GM13977 (cell line): ENCODE measurements around the gene HOXB3.
A peak's percentile ranks its signal among the peaks of the same experiment; 100 is the strongest.

Experiments used
- DNase-seq: peaks from one replicate; pipeline ENCODE4 v3.0.0; 2012; ENCODE audit warnings: low spot score
- in situ Hi-C: fragments of 300-500 bp; cut with MboI; formaldehyde crosslinking; loops from one replicate; pipeline ENCODE4 v1.12.0; 2022; ENCODE audit warnings: low sequenced_read_pairs, low pct_unique_long_range_greater_than_20kb, mixed read lengths, inconsistent platforms; ENCODE audit not compliant: unreplicated experiment
- TF ChIP-seq, protein P1 (sequence below): IDR thresholded peaks from 2 replicates; pipeline ENCODE4 v1.5.1; 2012; ENCODE audit warnings: mild to moderate bottlenecking, control low read depth; ENCODE audit not compliant: insufficient read depth; ENCODE audit errors: extremely low read depth, missing control alignments

HOXB3 gene

DNA sequence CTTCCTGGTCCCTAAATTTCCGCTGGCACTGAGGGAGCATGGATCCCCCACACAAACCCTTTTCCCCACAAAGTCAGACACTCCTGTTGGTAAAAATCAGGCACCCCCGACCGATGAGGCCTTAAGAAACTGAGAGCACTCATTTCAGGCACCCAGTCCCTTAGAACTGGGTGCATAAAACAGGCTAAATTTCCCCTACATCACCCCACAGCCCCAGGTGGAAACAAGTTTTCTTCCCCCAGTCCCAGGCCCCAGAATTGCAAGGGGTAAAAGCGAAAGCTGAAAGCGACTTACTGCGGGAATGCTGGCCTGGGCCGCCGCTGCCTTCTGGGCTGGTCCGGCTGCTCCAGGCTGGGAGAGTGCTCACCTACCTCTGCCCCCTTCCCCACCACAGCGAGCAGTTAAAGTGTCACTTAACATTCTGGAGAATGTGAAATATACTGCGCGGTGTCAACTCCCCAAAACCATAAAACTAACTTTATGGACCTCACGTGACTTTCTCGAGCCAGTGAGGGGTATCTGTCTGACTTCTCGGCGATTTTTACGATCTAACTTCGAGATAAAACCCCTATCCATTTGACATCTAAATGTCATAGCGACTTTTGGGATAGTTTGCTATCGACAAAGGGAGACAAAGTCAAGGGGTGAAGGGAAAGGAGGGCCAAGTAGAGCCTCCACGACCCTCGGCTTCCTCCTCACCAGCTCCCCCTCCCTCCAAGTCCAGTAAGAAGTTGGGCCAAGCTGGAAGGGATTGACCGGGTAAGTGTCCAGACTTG is at the start of gene HOXB3:
Gene HOXB3 (minus strand): TSS at position 411 of the 776 bp plus-strand sequence. CDS start 37,767 bp downstream, outside the sequence.
- in situ Hi-C loops = no loop called here
- DNase-seq = no peak
- TF ChIP-seq, protein P1, sequence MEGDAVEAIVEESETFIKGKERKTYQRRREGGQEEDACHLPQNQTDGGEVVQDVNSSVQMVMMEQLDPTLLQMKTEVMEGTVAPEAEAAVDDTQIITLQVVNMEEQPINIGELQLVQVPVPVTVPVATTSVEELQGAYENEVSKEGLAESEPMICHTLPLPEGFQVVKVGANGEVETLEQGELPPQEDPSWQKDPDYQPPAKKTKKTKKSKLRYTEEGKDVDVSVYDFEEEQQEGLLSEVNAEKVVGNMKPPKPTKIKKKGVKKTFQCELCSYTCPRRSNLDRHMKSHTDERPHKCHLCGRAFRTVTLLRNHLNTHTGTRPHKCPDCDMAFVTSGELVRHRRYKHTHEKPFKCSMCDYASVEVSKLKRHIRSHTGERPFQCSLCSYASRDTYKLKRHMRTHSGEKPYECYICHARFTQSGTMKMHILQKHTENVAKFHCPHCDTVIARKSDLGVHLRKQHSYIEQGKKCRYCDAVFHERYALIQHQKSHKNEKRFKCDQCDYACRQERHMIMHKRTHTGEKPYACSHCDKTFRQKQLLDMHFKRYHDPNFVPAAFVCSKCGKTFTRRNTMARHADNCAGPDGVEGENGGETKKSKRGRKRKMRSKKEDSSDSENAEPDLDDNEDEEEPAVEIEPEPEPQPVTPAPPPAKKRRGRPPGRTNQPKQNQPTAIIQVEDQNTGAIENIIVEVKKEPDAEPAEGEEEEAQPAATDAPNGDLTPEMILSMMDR = no peak

DNA sequence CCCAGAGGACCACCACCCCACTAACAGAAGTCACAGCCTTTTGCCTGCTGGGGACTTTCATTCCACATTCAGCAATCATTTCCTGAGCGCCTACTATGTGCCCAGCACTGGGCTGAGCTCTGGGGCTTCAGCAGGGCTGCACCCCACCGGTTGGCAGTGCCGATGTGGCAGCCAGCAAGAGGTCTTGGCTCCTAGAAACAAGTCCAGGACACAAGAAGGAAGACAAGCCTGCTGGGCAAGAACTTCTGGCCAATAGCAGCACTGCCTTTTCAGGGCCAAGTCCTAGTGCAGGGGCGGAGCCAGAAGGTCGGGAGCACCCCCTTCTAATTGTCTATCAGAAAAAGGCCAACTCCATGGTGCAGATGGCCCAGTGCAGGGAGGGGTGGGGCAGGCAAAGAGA is 49.1 kb upstream of the HOXB3 start:
- TF ChIP-seq, protein P1 = no peak
- no peak for DNase-seq
- in situ Hi-C loops = no loop called here

DNA sequence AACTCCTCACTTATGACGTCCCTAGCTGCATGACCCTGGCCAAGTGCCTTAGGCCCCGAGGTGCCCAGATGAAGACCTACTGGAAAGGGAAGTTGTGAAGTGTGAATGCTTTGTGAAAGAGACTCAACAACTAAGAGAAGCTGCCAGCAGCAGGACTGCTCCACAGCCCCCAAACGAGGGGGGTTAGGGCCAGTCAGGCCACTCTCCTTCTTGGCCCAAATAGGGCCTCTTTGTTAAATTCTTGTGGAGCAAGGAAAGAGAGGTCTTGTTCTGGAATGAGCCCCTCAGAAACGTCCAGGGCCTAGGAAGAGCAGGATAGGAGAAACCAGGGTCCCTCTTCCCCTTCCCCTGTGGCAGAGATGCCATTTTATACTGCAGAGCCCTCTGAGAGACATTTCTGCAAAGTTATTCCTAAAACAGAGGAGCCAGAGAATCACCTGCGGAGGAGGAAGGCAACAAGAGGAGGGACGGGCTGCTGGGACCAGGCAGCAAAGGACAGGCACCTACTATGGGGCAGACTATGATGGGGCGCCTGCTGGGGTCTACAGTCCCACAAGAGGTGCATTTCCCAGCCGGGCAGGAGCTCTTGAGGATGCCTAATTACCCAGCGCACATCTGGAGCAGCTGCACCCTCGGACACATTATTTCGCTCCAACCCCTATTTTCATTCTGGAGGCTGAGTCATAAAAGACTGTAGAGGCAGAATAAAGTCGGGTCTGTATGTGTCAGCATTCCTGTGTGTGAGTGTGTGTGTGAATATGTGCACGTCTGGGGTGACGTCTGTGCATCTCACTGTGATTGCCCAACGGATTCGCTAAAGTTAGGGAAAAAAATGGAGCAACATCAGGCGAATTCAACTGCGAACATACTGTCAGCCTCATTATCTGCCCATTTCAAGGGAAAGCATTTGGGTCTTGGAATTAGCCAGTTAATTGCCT is 47.6 kb upstream of the HOXB3 start:
- DNase-seq = no peak
- in situ Hi-C loops = no loop called here
- TF ChIP-seq, protein P1 = no peak

DNA sequence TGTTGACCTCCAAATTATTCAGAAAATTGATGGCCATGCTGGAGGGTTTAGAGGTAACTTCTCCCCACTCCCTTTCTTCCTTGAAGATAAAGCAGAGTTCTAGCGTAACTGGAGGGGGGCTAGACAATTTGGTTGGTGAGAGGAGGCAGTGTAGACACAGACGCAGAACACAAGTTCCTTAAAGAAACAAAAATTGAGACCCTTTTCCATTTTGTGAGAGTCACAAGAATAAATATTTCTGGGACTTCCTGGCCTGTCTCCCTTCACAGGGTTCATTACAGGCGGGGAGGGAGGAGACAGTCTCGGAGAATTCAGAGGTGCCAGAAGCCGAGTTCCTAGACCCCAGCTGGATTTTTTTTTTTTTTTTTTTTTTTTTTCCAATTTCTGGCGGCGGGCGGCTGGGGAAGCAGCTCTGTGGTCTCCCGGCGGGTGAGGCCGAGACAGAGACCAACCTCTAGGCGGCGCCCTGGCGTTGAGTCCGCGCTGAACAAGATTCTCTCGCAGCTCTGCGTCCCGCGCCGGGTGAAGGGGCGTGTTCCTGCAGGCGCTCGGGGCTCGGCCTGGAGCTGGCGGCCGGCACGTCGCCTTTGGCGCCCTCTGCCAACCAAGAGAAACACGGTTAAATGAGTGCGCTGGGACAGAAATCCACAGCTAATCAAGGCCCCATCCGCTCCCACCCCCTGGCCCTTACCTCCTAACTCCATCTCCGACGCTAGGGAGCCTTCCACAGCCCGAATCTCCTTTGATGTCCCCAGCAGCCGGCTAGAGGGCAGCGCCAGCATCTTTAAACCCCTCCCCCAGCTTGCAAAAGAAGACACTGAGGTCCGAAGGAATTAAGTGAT is 46.4 kb upstream of the HOXB3 start:
- in situ Hi-C loops = no loop called here
- DNase-seq = peak; percentile 79
- TF ChIP-seq, protein P1 = peak; percentile 76

DNA sequence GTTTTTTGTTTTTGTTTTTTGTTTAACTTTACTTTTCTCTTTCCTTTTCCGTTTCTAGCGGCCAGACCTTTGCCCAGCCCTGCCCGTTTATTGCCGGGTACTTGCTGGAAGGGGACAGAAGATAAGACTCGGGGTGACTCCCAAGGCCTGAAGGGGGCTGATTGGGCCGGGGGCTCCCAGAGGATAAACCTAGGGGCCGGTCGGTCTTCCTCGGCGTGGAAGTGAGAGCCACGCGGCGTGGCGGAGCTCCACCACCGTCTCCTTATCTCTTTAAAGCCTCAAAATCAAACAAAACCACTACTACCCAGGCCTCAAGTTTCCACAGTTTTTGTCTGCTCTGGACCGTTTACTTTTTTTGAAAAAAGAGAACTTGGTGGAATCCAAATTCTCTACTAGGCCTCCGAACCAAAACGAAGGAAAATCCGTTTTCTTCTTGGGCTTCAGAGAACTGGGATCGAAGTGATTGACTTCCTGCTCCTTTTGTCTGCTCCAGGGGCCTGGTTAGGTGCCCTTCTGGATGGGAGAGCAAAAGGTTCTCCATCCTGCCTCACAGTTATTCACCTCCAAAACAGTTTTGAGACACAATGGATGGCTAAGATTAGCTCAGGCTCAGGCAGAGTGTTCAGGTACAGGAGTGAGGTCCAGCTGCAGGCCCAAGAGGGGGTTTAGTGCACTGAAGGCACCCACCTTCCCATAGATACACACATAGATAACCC is 44.6 kb upstream of the HOXB3 start:
- TF ChIP-seq, protein P1 = no peak
- in situ Hi-C loops = no loop called here
- DNase-seq = no peak
